HG02981 (cell line): ENCODE measurements around the gene CFAP58.

Source experiments
- ATAC-seq: cut with Tn5 transposase; IDR thresholded peaks from one replicate; pipeline ENCODE4 v1.9.1; 2021; ENCODE audit warnings: mild to moderate bottlenecking, moderate library complexity; ENCODE audit not compliant: unreplicated experiment

The CFAP58 gene

GRCh38 chr10:104472957-104473745 is 119.5 kb downstream of the CFAP58 start:
- ATAC-seq = no peak

- ATAC-seq = no peak
These were observed 124.7 kb downstream of the CFAP58 start for GRCh38 chr10:104478380-104478779.

GRCh38 chr10:104479906-104480593 is 126.4 kb downstream of the CFAP58 start:
- no peak for ATAC-seq

DNA sequence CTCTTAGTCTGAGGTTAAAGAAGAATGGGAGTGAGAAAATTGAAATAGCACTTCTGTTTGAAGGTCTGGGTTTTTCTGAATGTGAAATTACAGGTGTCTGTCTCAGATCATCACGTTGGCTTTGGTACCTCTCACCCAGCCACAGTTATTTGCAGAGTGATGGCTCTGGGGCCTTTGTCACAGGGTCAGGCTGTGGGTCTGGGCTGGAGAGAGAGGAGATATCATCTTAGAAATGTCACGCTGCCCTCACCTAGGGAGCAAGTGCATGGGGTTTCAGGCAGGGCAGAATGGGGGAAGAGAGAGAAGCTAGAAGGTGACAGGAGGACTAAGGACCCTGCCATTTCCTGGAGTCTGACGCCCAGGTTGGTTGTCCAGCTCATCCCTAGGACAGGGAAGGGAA is 127.2 kb downstream of the CFAP58 start:
- ATAC-seq = no peak

GRCh38 chr10:104483582-104483981 is 129.9 kb downstream of the CFAP58 start:
- ATAC-seq = no peak

GRCh38 chr10:104485632-104486031 is 132.0 kb downstream of the CFAP58 start:
- ATAC-seq = no peak

DNA sequence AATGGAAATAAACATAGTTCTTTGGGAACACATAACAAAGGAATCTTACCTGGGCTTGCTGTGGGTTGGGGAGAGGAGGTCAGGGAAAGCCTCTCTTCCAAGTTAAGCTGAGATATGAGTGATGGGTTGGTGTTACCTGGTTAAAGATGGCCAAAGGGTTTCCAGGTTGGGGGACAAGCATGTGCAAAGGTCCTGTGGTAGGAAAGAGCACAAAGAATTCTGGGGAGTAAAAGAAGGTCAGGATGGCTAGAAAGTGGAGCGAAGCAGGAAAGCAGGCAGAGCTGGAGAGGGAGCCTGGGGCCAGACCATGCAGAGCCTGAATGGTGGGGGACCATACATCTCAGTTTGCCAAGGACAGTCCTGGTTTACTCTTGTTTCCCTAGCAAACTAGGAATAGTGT is 133.2 kb downstream of the CFAP58 start:
- no peak for ATAC-seq

DNA sequence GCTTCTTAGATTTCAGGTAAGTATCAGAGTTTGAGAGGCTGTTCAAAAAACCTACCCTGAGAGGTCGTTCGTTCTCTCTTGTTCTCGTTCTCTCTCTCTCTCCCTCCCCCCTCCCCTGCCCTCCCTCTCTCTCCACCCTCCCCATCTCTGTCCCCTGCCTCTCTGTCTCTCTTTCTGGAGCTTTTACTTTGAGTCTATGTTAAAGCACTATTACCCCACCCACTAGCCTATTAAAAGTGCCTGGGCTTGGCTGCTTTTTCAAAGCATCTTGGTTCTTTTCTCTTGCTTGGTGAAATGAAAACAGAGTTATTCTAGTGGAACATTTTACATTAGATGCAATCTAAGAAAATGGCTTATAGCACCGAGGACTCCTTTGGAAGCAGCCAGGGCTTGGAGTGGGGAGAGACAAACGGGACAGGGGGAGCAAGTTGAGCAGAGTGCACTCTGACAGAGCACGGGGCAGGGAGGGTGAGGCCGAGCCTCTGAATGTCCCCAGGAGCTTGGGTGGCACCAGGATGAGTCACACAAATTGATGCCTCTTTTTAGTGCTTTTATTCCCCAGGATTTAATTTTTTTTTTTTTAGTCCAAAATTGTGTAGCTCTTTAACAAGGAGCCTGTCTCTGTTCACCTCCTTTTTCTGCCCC is 134.3 kb downstream of the CFAP58 start:
- no peak for ATAC-seq

- no peak for ATAC-seq
These were observed 134.8 kb downstream of the CFAP58 start for GRCh38 chr10:104488439-104488832.

DNA sequence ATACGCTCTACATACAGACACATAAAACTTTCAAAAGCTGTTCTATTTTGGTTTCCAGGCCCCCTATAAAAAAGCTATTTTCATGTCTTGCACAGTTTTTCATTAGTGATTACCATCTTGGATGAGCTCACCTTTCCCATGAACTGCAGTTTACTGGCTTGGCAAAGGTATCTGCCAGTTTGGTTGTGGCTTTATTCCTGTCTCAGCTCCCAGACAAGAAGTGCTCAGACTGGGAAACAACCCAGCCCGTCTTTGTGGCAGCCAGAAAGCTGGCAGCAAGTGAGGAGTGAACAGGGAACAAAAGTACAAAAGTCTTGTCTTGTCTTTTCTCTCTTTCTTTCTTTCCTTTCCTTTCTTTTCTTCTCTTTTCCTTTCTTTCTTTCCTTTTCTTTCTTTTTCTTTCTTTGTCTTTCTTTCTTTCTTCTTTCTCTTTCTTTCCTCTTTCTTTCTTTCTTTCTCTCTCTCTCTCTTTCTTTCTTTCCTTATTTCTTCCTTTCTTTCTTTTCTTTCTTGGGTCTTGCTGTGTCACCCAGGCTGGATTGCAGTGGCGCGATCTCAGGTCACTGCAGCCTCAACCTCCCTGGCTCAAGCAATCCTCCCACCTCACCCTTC is 138.8 kb downstream of the CFAP58 start:
- ATAC-seq = no peak

- ATAC-seq = no peak
These were observed 144.9 kb downstream of the CFAP58 start for GRCh38 chr10:104498347-104499081.

DNA sequence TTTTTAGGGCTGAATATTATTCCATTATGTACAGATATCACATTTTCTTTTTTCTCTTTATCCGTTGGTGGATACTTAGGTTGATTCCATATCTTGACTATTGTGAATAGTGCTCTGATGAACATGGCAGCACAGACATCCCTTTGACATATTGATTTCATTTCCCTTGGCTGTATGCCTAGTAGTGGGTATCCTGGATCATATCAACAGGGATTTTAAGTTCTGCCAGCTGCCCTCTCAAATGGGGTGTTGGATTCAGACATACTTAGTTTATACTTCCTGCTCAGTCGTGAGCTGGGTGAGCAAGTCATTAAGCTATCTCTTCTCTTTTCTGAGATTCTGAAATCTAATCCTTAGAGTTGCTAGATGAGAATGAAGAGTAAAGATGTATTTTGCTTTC is 147.8 kb downstream of the CFAP58 start:
- no peak for ATAC-seq

- ATAC-seq = no peak
These were observed 148.4 kb downstream of the CFAP58 start for GRCh38 chr10:104501864-104502579.

- ATAC-seq = no peak
These were observed 149.3 kb downstream of the CFAP58 start for GRCh38 chr10:104502907-104503306.
